Stimulated activated CD8-positive, alpha-beta memory T cell treated with anti-CD3 and anti-CD28 coated beads, Interleukin-15, amount 100 ng/mL, for 24 hours (primary cell): ENCODE data around the gene FAM171A1.
"Not testable (repeated sequence)": the region's sequence is repeated elsewhere in the genome, so short reads cannot be mapped to it uniquely, and the experiment has no call there.

Experiments
- DNase-seq: peaks from one replicate; pipeline ENCODE4 v3.0.0-alpha.2; 2020; ENCODE audit warnings: low read depth

FAM171A1 gene

DNA sequence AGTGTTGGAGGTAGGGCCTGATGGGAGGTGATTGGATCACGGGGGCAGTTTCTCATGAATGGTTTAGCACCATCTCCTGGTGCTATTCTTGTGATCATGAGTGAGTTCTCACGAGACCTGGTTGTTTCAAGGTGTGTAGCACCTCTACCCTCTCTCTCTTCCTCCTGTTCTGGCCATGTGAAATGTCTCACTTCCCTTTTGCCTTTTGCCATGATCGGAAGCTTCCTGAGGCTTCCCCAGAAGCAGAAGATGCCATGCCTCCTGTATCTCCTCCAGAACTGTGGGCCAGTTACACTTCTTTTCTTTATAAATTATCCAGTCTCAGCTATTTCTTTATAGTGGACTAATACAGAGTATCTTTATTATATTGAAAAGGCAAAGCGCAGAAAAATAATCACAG, 90.1 kb downstream of the FAM171A1 start:
- DNase-seq = no peak

DNA sequence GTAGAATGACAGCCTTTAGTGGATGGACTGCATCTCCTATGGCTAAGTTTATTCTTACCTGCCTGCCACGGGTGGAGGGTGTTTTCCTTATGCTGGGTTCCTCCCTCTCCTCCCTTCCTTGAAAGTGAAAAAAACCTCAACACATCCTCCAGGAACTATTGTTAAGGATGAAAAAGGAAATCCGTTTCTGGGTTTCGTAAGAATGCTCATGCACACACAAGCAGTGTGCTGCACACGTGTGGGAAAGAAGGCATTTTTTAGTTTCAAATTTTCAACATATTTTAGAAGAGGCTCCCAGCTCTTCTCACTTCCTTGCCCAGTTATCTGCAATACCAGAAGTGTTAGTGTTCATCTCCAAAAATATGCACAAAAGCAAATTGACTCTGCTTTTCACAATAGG, 90.6 kb downstream of the FAM171A1 start:
- no peak for DNase-seq

DNA sequence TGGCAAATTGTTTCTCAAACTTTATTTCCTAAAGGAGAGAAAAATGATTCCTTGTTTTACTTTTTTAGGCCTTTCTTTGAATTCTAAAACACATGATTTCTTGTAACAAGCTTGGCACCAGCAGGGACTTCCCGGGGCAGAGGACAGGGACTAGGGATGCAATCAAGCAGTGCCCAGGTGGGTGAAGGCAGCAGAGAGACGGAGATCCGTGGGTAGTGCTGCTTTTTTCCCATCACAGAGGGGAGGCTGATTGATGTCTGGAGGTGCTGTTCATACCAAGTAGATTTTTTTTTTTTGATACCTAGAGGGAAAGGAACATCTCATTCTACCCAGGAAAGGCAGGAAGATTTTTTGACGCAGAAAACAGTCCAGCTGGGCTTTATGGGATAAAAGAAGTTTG, 91.9 kb downstream of the FAM171A1 start:
- DNase-seq = no peak

DNA sequence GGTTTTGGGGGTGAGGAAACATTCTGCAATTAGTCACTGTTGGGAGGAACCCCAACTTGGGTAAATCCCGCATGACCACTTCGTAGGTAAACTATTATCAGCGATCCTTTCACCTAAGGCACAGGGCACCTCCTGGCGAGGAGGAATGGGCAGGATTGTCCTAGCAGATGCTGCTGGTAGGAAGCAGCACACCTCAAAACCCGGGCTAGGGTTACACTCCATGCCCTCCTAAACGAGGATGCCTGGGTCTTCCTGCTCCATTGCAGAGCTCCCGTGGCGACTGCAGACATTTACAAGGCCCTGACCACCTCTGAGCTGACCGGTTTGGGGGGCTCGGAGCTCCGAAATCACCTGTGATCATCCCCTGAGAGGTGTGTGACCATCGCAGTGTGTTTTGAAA, 92.3 kb downstream of the FAM171A1 start:
- DNase-seq = no peak

DNA sequence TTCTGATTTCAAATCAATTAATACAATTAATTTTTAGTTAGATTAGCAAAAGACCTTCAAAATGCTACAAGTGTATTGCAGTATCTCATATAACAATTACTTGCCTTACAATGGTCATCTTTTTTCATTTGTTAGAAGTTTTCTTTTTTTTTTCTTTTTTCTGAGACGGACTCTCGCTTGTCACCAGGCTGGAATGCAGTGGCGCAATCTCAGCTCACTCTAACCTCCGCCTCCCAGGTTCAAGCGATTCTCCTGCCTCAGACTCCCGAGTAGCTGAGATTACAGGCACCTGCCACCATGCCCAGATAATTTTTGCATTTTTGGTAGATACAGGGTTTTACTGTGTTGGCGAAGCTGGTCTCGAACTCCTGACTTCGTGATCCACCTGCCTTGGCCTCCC, 95.0 kb downstream of the FAM171A1 start:
- DNase-seq = not testable (repeated sequence)

DNA sequence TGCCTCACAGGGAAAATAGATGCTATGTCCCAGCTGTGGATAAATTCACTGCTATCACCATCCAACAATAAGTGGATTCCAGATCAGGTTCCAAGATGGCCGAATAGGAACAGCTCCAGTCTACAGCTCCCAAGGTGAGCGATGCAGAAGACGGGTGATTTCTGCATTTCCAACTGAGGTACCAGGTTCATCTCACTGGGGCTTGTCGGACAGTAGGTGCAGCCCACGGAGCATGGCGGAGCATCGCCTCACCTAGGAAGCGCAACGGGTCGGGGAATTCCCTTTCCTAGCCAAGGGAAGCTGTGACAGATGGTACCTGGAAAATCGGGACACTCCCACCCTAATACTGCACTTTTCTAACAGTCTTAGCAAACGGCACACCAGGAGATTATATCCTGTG, 101.3 kb downstream of the FAM171A1 start:
- DNase-seq = not testable (repeated sequence)

DNA sequence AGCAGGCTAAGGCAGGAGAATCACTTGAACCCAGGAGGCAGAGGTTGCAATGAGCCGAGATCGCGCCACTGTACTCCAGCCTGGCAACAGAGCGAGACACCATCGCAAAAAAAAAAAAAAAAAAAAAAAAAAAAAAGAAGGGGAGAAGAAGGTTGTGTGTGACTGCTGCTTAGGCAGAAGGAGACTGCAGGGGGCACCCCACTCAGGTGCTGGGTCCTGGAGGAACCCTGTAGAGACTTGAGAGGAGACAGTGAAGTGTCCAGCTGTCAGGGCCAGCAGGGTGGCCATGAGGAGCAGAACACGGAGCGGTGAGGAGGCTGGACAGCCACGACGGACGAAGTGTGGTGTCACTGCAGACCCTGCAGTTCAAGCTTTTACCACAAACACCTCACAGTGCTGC, 103.6 kb downstream of the FAM171A1 start:
- DNase-seq = no peak

DNA sequence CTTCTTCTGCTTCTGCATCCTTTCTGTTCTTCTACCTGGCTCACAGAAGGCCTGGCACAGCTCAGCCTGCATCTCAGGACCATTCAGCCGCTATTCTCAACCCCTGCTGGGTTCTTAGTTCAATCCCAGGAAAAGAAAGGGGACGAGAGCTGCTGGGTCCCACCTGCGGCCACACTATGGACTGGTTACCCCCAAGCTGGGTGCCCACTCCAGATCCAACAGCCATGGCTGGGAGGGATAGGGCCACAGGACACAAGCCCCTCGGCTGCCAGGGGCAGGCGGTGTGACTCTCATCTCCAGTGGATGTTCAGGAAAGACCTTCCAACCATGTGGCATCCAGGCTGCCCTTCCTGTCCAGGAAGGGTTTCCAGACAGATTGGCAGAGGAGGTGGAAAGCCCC, 105.0 kb downstream of the FAM171A1 start:
- DNase-seq = no peak

DNA sequence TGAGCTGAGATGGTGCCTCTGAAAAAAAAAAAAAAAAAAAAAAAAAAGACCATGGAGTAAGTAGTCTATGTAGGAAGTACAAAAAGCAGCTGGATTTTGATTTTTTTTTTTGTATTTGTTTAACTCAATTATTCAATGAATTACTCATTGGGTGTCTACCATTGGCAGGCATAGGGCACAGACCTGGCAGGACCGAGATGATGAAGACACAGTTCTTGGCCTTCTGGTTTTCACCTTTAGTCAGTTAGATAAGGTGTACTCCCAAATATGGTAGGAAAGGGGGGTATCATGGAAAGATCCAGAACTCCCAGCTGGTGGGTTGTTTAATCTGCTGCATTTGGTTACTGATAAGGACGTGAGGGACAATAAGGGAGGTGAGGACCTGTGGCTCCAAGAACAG, 105.5 kb downstream of the FAM171A1 start:
- DNase-seq = no peak

DNA sequence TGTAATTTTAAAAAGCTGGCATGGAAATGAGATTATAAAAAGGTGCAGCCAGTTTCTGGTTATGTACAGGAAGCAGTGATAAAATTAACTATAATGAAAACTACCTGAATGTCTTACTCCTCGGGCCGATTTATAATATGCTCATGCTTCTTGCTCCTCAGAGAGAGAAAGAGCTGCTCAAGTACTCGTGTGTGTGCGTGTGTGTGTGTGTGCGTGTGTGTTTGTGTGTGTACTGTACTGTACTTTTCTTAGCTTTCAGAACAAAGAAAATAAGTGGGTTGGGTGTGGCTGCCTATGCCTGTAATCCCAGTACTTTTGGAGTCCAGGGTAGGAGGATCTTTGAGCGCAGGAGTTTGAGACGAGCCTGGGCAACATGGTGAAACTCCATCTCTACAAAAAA, 106.0 kb downstream of the FAM171A1 start:
- DNase-seq = no peak

DNA sequence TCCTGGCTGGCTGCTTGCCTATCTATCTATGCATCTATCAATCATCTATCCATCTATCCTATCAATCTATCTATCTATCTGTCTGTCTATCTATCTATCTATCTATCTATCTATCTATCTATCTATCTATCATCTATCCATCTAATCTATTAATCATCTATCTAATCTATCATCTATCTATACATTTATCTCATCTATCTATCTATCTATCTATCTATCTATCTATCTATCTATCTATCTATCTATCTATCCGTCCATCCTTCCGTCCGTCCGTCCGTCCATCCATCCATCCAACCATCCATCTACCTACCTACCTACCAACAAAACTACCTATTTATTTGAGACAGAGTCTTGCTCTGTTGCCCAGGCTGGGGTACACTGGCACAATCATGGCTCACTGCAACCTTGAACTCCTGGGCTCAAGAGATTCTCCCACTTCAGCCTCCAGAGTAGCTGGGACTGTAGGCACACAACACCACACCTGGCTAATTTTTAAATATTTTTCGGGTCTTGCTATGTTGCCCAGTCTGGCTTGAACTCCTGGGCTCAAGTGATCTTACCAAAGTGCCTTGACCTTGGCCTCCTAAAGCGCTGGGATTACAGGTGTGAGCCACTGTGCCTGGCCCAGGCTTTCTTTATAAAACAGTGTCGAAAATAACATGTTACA, 107.3 kb downstream of the FAM171A1 start:
- DNase-seq = no peak

DNA sequence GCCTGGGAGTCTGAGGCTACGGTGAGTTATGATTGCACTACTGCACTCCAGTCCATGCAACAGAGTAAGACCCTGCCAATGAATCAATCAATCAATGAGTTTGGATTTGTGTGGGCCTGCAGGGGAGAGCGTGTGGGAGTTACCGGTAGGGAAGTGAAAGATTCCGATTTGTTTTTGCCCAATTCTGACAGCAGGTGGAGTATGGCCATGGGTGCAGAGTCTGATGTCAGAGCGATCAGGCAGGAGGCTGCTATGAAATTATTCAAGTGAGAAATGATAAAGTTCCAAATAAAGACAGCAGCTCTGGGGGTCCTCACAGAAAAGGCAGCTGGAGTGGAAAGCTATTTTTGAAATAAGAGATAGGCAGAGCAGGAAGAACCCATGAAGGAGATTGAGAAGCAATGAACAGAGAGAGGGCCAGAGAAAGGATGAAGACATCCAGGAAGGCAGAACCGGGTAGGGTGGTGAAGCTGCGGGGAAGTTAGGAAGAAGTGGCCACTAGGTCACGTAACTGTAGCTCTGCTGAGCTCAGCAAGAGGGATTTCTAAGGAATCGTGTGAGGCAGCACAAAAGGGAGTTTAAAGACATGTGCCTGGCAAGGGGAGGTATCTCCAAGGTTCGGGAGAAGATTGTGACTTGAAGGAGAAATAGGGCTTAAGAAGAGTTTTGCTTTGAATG, 108.9 kb downstream of the FAM171A1 start:
- no peak for DNase-seq

DNA sequence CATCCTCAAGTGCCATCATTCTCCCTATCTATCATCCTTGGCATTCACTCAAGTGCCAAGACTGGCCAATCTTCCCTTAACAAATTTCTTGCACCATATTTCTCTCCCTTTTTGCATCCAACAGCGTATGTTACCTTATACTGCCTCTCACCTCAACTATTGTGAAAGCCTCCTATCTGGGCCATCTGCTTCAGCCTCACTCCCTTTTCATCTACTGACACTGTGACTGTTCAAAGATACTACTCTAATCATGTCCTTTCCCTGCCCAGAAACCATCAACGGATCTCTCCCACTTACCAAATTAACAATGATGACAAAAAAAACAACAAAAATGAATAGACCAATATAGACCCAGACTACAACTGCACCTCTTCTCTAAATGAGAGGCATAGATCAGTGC, 112.0 kb downstream of the FAM171A1 start:
- no peak for DNase-seq

DNA sequence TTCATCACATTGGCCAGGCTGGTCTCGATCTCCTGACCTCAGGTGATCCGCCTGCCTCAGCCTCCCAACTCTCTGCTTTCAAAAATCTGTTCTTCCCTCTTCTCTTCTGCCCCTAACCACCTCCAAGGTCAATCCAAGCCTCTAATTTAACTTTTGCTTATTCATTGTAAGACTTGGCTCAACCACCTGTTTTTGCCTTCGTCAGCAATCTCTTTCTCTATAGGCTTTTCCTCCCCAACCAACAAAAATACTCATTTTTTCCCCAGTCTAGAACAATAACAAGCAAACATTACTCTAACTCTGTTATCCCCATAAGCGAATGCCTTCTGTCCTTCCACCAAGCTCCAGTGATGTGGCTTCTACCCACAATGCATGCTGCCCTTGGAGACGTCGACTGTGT, 112.8 kb downstream of the FAM171A1 start:
- DNase-seq = no peak

DNA sequence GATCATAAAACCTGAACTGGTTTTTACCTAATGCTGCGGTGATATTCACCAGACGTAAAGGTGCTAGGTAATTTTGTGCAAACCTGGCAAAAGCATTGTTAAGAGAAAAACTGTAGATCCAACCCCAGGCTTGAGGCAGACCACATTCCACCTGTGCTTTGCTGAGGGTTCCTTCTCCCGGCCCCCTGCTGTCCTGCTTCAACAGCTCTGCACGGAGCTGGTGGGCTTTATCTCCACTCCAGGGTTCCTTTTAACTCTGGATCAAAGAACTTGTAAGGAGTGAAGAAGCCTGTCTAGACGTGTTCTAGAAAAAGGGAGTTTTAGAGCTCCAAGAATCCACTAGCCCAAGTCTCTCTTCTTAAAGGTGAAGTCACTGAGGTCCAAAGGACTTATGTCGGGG, 115.1 kb downstream of the FAM171A1 start:
- DNase-seq = no peak

DNA sequence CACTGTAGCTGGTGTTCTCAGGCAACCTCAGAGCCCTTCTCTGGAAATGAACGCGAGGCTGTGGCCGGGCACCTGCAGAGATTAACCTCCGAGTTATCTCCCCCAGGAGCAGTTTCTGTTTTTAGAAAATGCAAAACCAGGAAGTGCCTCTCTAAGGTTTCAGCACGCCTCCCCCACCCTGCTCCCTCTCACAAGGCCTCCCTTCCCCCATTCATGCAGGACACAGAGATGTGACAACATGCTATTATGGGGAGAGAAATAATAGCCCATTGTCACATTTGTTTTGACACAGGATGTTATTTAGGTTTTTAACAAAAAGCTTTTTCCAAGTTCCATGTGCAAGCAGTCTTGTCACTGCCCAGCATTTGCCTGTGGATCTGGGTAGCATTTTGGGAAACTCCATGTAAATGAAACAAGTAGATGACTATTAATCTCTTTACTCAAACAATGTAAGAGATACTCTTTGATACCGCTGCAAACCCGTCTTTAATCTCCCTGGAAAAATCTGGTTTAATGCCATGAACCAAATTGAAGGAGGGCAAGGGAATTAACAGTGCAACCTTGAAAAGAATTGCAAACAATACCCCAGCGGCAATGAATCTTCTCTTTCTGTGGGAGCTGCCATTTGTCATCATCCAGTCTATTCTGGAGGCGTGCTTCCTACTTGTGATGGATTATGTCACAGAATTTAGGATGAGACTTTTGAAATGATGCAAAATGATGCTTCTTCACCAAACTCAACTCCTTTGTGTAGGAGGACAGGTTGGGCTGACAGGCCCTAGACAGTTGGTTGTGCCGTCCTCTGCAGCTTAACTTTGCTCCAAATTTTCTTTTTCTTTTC, 116.1 kb downstream of the FAM171A1 start:
- no peak for DNase-seq

DNA sequence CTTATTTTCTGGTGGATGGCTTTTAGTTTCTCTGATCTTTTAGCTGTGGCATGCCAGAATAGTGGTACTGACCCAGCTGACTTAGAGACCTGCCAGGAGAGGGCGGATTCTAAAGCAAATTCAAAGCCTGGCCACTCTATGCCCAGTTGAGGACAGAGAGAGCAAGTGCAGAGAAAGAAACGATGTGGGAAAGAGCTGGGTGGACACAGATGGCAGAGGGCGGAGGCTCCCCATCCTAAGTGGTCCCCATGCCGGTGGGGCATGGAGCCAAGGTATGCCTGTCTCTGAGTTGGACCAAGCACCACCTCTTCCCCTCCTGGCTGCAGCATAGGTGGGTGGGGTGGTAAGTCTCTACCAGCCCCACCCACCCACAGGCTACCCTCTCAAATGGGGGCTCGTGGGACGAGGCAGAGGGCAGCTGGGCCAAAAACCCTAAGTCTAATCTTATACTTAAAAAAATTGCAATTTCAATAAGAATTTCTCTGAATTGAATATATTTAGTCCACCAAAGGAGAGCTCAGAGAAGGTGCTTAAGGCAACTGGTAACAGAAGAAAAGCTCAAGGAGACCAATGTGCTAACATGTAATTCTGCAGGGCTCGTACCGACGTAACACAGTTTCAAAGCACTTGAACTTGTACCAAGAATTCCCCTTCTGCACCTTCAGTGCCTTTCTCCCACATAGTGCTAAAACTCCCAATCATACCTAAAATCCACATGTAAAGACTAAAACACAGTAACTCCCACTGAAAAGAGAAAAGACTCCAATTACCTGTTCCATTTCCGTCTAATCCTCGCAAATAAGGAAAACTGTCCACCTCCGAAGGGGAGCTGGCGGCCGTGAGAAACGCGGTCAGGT, 116.9 kb downstream of the FAM171A1 start:
- DNase-seq = no peak

DNA sequence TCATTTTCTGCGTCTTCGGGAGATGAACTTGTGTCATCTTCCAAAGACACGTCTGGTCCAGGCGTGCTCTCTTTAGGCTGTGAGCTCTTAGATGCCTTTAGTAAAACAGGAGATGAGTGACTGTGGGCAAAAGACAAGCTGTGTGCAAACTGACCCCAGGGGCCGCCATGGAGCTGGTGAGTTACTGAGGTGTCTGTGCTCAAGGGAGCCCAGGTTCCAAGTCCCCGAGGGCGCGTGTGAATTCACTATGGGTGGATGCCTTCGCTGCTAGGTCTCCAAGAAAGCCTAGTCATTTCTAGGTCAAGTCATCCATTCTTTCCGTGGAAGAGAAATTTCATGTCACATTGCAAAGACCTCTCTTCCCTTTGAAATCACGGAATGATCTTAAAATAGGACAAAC, 118.7 kb downstream of the FAM171A1 start:
- DNase-seq = no peak

DNA sequence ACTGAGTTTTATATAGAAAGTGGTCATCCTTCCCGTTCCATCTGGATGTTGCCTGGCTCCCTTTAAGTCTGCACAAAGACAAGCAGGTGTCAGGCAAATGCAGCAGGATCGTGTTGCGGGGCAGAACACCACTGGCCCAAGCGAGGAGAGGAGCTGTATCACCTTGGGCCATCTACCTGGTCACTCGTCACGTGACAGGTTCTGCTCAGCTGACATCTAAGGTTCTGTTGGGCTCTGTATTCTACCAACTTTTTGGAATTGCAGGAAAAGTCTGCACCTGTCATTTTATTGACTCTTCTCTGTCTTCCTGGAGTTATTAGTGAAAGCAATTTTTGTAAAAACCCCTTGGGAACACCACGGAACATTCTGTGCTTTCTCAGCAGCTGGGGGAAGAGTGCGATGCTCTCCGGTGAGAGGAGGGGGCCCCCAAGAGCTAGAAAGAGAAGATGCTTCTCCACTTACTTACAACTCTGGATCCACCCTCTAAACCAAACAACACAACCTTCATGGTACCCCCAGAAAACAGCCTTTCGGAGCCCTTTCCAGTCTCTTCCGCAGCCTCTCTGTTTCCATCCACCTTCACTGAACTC, 119.2 kb downstream of the FAM171A1 start:
- no peak for DNase-seq

DNA sequence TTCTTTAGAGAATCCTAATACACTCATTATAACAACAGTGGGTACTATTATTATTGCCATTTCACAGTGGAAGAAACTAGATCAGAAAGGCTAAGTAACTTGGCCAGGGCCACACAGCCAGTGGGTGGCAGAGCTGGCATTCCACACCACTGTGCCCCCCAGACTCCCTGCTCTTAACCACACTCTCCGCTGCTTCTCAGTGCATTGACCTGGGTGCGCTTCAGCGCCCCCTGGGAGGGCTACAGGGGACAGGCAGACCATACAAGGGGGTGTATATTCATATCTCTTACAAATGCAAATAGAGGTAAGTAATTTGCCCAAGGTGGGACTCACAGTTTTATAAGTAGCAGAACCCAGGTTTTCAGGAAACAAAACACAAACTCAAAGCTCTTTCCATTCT, 125.6 kb downstream of the FAM171A1 start:
- no peak for DNase-seq

DNA sequence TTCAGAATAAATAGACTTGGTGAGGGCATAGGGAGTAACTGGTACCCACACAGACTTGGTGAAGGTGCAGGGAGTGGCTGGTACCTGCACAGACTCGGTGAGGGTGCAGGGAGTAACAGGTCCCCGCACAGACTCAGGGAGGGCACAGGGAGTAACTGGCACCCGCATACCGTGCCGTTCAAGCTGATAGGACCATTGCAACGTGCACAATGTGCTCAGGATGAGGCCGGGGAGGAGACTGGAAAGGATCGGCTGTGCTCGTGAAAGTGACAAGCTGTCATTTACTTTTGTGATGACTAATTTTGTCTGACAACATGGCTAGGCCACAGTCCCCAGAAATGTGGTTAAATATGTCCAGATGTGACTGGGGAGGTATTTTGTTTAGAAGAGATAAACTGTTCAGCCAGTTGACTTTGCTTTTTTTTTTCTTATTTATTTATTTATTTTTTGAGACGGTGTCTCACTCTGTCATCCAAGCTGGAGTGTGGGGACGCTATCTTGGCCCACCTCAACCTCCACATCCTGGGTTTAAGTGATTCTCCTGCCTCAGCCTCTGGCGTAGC, 126.4 kb downstream of the FAM171A1 start:
- no peak for DNase-seq
